H1 (cell line): Measurements from ENCODE around the gene RNF224. TPM values are rescaled to one million over a fixed set of nuclear protein-coding genes. Genes with fewer than 3 reads are reported as not detected.

ENCODE experiments used
- CREB1 ChIP-seq: IDR thresholded peaks from 2 replicates; pipeline ENCODE4 v1.6.1; 2012; ENCODE audit warnings: inconsistent platforms
- PHF8 ChIP-seq: fragments of 200-600 bp; sonication (generic); conservative IDR thresholded peaks from 2 replicates; pipeline ENCODE4 v1.7.1; 2012; ENCODE audit warnings: low read depth, mild to moderate bottlenecking, inconsistent platforms, low read length, moderate library complexity
- polyA plus RNA-seq, 7 experiments: library from polyadenylated mRNA; depleted of rRNA in 3 of 7; stranded (reverse) in 5 of 7; unstranded in 2 of 7; fragments of >200 nt in 5 of 7; fragments of 200-250 nt in 2 of 7; gene quantifications; 1 replicate in 5 of 7; 2 replicates in 1 of 7; 4 replicates in 1 of 7; pipeline versions ENCODE4 v1.2.1 to v1.2.3, GENCODE V29; 2011 to 2013; ENCODE audit warnings: missing spikeins in 2 of 7, mixed read lengths in 2 of 7
- total RNA-seq: library from RNA; stranded (reverse); fragmentation: NEBNext Ultra II Directional; extraction: Animal tissue kit (Norgen Biotek cat#: 25700); gene quantifications from 2 replicates; pipeline ENCODE4 v1.2.1, GENCODE V29; 2021
- TF ChIP-seq, protein P1 (sequence below): fragments of 300-600 bp; sonication (generic); IDR thresholded peaks from 2 replicates; pipeline ENCODE4 v1.7.1; 2012; ENCODE audit warnings: low read length, moderate library complexity, mild to moderate bottlenecking, inconsistent platforms; ENCODE audit not compliant: insufficient replicate concordance
- TF ChIP-seq, protein P2 (sequence below): IDR thresholded peaks from 2 replicates; pipeline ENCODE4 v1.6.1; 2011; ENCODE audit warnings: low read length, improper control_type of control experiment
- TF ChIP-seq, protein P3 (sequence below): IDR thresholded peaks from 2 replicates; pipeline ENCODE4 v1.6.1; 2012; ENCODE audit warnings: low read length, inconsistent platforms
- TF ChIP-seq, protein P4 (sequence below): IDR thresholded peaks from 2 replicates; pipeline ENCODE4 v1.6.1; 2011; ENCODE audit warnings: low read depth, mild to moderate bottlenecking, low read length; ENCODE audit not compliant: insufficient read depth

RNF224 gene
- total and polyA plus RNA-seq, 2 of the 8 experiments (the other 6 are each of a cell fraction or from before 2014, with no cell fraction given): 0.24 TPM; not detected in 1

- TF ChIP-seq, protein P1, sequence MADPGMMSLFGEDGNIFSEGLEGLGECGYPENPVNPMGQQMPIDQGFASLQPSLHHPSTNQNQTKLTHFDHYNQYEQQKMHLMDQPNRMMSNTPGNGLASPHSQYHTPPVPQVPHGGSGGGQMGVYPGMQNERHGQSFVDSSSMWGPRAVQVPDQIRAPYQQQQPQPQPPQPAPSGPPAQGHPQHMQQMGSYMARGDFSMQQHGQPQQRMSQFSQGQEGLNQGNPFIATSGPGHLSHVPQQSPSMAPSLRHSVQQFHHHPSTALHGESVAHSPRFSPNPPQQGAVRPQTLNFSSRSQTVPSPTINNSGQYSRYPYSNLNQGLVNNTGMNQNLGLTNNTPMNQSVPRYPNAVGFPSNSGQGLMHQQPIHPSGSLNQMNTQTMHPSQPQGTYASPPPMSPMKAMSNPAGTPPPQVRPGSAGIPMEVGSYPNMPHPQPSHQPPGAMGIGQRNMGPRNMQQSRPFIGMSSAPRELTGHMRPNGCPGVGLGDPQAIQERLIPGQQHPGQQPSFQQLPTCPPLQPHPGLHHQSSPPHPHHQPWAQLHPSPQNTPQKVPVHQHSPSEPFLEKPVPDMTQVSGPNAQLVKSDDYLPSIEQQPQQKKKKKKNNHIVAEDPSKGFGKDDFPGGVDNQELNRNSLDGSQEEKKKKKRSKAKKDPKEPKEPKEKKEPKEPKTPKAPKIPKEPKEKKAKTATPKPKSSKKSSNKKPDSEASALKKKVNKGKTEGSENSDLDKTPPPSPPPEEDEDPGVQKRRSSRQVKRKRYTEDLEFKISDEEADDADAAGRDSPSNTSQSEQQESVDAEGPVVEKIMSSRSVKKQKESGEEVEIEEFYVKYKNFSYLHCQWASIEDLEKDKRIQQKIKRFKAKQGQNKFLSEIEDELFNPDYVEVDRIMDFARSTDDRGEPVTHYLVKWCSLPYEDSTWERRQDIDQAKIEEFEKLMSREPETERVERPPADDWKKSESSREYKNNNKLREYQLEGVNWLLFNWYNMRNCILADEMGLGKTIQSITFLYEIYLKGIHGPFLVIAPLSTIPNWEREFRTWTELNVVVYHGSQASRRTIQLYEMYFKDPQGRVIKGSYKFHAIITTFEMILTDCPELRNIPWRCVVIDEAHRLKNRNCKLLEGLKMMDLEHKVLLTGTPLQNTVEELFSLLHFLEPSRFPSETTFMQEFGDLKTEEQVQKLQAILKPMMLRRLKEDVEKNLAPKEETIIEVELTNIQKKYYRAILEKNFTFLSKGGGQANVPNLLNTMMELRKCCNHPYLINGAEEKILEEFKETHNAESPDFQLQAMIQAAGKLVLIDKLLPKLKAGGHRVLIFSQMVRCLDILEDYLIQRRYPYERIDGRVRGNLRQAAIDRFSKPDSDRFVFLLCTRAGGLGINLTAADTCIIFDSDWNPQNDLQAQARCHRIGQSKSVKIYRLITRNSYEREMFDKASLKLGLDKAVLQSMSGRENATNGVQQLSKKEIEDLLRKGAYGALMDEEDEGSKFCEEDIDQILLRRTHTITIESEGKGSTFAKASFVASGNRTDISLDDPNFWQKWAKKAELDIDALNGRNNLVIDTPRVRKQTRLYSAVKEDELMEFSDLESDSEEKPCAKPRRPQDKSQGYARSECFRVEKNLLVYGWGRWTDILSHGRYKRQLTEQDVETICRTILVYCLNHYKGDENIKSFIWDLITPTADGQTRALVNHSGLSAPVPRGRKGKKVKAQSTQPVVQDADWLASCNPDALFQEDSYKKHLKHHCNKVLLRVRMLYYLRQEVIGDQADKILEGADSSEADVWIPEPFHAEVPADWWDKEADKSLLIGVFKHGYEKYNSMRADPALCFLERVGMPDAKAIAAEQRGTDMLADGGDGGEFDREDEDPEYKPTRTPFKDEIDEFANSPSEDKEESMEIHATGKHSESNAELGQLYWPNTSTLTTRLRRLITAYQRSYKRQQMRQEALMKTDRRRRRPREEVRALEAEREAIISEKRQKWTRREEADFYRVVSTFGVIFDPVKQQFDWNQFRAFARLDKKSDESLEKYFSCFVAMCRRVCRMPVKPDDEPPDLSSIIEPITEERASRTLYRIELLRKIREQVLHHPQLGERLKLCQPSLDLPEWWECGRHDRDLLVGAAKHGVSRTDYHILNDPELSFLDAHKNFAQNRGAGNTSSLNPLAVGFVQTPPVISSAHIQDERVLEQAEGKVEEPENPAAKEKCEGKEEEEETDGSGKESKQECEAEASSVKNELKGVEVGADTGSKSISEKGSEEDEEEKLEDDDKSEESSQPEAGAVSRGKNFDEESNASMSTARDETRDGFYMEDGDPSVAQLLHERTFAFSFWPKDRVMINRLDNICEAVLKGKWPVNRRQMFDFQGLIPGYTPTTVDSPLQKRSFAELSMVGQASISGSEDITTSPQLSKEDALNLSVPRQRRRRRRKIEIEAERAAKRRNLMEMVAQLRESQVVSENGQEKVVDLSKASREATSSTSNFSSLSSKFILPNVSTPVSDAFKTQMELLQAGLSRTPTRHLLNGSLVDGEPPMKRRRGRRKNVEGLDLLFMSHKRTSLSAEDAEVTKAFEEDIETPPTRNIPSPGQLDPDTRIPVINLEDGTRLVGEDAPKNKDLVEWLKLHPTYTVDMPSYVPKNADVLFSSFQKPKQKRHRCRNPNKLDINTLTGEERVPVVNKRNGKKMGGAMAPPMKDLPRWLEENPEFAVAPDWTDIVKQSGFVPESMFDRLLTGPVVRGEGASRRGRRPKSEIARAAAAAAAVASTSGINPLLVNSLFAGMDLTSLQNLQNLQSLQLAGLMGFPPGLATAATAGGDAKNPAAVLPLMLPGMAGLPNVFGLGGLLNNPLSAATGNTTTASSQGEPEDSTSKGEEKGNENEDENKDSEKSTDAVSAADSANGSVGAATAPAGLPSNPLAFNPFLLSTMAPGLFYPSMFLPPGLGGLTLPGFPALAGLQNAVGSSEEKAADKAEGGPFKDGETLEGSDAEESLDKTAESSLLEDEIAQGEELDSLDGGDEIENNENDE: no peak
- TF ChIP-seq PHF8: no peak
- TF ChIP-seq CREB1: no peak
- TF ChIP-seq, protein P2, sequence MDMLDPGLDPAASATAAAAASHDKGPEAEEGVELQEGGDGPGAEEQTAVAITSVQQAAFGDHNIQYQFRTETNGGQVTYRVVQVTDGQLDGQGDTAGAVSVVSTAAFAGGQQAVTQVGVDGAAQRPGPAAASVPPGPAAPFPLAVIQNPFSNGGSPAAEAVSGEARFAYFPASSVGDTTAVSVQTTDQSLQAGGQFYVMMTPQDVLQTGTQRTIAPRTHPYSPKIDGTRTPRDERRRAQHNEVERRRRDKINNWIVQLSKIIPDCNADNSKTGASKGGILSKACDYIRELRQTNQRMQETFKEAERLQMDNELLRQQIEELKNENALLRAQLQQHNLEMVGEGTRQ: no peak
- TF ChIP-seq, protein P3, sequence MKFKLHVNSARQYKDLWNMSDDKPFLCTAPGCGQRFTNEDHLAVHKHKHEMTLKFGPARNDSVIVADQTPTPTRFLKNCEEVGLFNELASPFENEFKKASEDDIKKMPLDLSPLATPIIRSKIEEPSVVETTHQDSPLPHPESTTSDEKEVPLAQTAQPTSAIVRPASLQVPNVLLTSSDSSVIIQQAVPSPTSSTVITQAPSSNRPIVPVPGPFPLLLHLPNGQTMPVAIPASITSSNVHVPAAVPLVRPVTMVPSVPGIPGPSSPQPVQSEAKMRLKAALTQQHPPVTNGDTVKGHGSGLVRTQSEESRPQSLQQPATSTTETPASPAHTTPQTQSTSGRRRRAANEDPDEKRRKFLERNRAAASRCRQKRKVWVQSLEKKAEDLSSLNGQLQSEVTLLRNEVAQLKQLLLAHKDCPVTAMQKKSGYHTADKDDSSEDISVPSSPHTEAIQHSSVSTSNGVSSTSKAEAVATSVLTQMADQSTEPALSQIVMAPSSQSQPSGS: no peak
- TF ChIP-seq, protein P4, sequence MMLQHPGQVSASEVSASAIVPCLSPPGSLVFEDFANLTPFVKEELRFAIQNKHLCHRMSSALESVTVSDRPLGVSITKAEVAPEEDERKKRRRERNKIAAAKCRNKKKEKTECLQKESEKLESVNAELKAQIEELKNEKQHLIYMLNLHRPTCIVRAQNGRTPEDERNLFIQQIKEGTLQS: no peak
These were observed 6.1 kb downstream of the RNF224 start (continued) for GRCh38 chr9:137233143-137233980.
